GM23338 (cell line): ENCODE measurements around the gene ANP32A. TPM values are rescaled to one million over a fixed set of nuclear protein-coding genes. Genes with fewer than 3 reads are reported as not detected.

Experiments
- ATAC-seq: fragments of 200-7000 bp; cut with Tn5 transposase; 3 replicates; pipeline ENCODE4 v1.9.1; 2020
- DNase-seq: peaks from one replicate; pipeline ENCODE4 v3.0.0-alpha.2; 2015; ENCODE audit warnings: low spot score
- H2AFZ ChIP-seq: fragments of 200-600 bp; sonication (generic); 2 replicates; pipeline ENCODE4 v1.8.0; 2016; ENCODE audit warnings: antibody characterized with exemption, mild to moderate bottlenecking, moderate library complexity
- H3F3A ChIP-seq: fragments of 200-600 bp; sonication (generic); replicated peaks from 2 replicates; pipeline ENCODE4 v1.8.0; 2017; ENCODE audit warnings: antibody characterized with exemption, mixed run types, low read depth
- H3K27ac ChIP-seq: fragments of 200-600 bp; sonication (generic); 2 replicates; pipeline ENCODE4 v1.6.1; 2016; ENCODE audit warnings: low read depth
- H3K27me3 ChIP-seq: fragments of 200-600 bp; sonication (generic); 2 replicates; pipeline ENCODE4 v1.8.0; 2016; ENCODE audit warnings: mild to moderate bottlenecking, mixed run types, moderate library complexity; ENCODE audit not compliant: insufficient read depth
- H3K36me3 ChIP-seq: fragments of 200-600 bp; sonication (generic); 2 replicates; pipeline ENCODE4 v1.8.0; 2016; ENCODE audit warnings: mild to moderate bottlenecking; ENCODE audit not compliant: insufficient read depth
- H3K4me1 ChIP-seq: fragments of 200-600 bp; sonication (generic); 2 replicates; pipeline ENCODE4 v1.8.0; 2016; ENCODE audit warnings: mild to moderate bottlenecking, moderate library complexity; ENCODE audit not compliant: insufficient read depth
- H3K4me2 ChIP-seq: fragments of 200-600 bp; sonication (generic); 2 replicates; pipeline ENCODE4 v1.7.1; 2017; ENCODE audit warnings: mixed run types
- H3K4me3 ChIP-seq: fragments of 200-600 bp; sonication (generic); 2 replicates; pipeline ENCODE4 v1.6.1; 2016; ENCODE audit warnings: mixed run types
- H3K79me2 ChIP-seq: fragments of 200-600 bp; sonication (generic); replicated peaks from 2 replicates; pipeline ENCODE4 v1.8.0; 2017; ENCODE audit warnings: mild to moderate bottlenecking; ENCODE audit not compliant: insufficient read depth
- H3K9me2 ChIP-seq: fragments of 200-600 bp; sonication (generic); 2 replicates; pipeline ENCODE4 v1.8.0; 2017; ENCODE audit not compliant: insufficient read depth
- H4K20me1 ChIP-seq: fragments of 200-600 bp; sonication (generic); replicated peaks from 2 replicates; pipeline ENCODE4 v1.8.0; 2017; ENCODE audit warnings: mild to moderate bottlenecking; ENCODE audit not compliant: insufficient read depth
- H3K27ac Mint-ChIP-seq: 2 replicates; pipeline ENCODE4 v1.8.0; 2020; ENCODE audit warnings: inconsistent platforms, mild to moderate bottlenecking, moderate library complexity, mixed read lengths
- H3K27me3 Mint-ChIP-seq: 3 replicates; pipeline ENCODE4 v1.8.0; 2022; ENCODE audit warnings: low read depth, mild to moderate bottlenecking, moderate library complexity, mixed read lengths, inconsistent platforms; ENCODE audit not compliant: insufficient read depth, poor library complexity
- H3K36me3 Mint-ChIP-seq: 3 replicates; pipeline ENCODE4 v1.8.0; 2021; ENCODE audit warnings: low read depth, mild to moderate bottlenecking, inconsistent platforms, moderate library complexity, mixed read lengths
- H3K4me1 Mint-ChIP-seq: 3 replicates; pipeline ENCODE4 v1.8.0; 2020; ENCODE audit warnings: mild to moderate bottlenecking, inconsistent platforms, mixed read lengths
- H3K4me3 Mint-ChIP-seq: 3 replicates; pipeline ENCODE4 v1.8.0; 2021; ENCODE audit warnings: moderate library complexity, mild to moderate bottlenecking, inconsistent platforms, mixed read lengths
- H3K9me3 Mint-ChIP-seq: 3 replicates; pipeline ENCODE4 v1.8.0; 2020; ENCODE audit warnings: moderate library complexity, mild to moderate bottlenecking, inconsistent platforms, mixed read lengths
- CREB1 ChIP-seq: fragments of 250-450 bp; sonication (Bioruptor Pico); IDR thresholded peaks from 2 replicates; pipeline ENCODE4 v1.5.0; 2020; ENCODE audit warnings: low read depth, mild to moderate bottlenecking, moderate library complexity
- EZH2phosphoT487 ChIP-seq: fragments of 200-600 bp; sonication (generic); IDR thresholded peaks from one replicate; pipeline ENCODE4 v1.8.1; 2018; ENCODE audit warnings: antibody characterized with exemption; ENCODE audit not compliant: unreplicated experiment
- JUNB ChIP-seq: IDR thresholded peaks from one replicate; pipeline ENCODE4 v1.6.1; 2016; ENCODE audit warnings: antibody characterized with exemption; ENCODE audit not compliant: unreplicated experiment
- NANOG ChIP-seq: IDR thresholded peaks from 2 replicates; pipeline ENCODE4 v1.6.1; 2016; ENCODE audit warnings: antibody characterized with exemption, borderline replicate concordance
- POLR2AphosphoS5 ChIP-seq: IDR thresholded peaks from 2 replicates; pipeline ENCODE4 v1.6.1; 2016; ENCODE audit warnings: antibody characterized with exemption, low read depth
- STAT1 ChIP-seq: IDR thresholded peaks from one replicate; pipeline ENCODE4 v1.6.1; 2016; ENCODE audit warnings: antibody characterized with exemption; ENCODE audit not compliant: unreplicated experiment
- ZNF114 ChIP-seq: fragments of 250-450 bp; sonication (Bioruptor Pico); IDR thresholded peaks from 2 replicates; pipeline ENCODE4 v1.5.0; 2020; ENCODE audit warnings: mild to moderate bottlenecking, moderate library complexity
- ZNF331 ChIP-seq: fragments of 250-450 bp; sonication (Bioruptor Pico); IDR thresholded peaks from 2 replicates; pipeline ENCODE4 v1.5.0; 2020; ENCODE audit warnings: low read depth, mild to moderate bottlenecking, moderate library complexity
- polyA plus RNA-seq: library from polyadenylated mRNA; unstranded; fragments of >200 nt; fragmentation: Nextera tagmentation; extraction: Ambion mirVana; gene quantifications from 2 replicates; pipeline ENCODE4 v1.2.1, GENCODE V29; 2016
- total RNA-seq: library from RNA; depleted of rRNA; stranded (reverse); fragments of >200 nt; shearing (Covaris generic); gene quantifications from 2 replicates; pipeline ENCODE4 v1.2.3, GENCODE V29; 2014
- TF ChIP-seq, protein P1 (sequence below), 2 experiments: fragments of 200-600 bp in 1 of 2; sonication (generic) in 1 of 2; conservative IDR thresholded peaks; 2 replicates each; pipeline versions ENCODE4 v1.5.1 to v1.6.1; 2016 to 2017; ENCODE audit warnings: antibody characterized with exemption in 2 of 2, low read depth in 2 of 2, mild to moderate bottlenecking in 2 of 2, moderate library complexity in 1 of 2
- TF ChIP-seq, protein P2 (sequence below): IDR thresholded peaks from 2 replicates; pipeline ENCODE4 v1.6.1; 2016; ENCODE audit warnings: antibody characterized with exemption
- TF ChIP-seq, protein P3 (sequence below): IDR thresholded peaks from one replicate; pipeline ENCODE4 v1.6.1; 2018; ENCODE audit warnings: antibody characterized with exemption; ENCODE audit not compliant: unreplicated experiment
- TF ChIP-seq, protein P4 (sequence below): fragments of 250-450 bp; sonication (Bioruptor Pico); IDR thresholded peaks from 2 replicates; pipeline ENCODE4 v1.5.0; 2020; ENCODE audit warnings: mild to moderate bottlenecking, moderate library complexity

ANP32A gene
- total and polyA plus RNA-seq, 2 experiments from 2014 or later = 204 to 304 TPM

DNA sequence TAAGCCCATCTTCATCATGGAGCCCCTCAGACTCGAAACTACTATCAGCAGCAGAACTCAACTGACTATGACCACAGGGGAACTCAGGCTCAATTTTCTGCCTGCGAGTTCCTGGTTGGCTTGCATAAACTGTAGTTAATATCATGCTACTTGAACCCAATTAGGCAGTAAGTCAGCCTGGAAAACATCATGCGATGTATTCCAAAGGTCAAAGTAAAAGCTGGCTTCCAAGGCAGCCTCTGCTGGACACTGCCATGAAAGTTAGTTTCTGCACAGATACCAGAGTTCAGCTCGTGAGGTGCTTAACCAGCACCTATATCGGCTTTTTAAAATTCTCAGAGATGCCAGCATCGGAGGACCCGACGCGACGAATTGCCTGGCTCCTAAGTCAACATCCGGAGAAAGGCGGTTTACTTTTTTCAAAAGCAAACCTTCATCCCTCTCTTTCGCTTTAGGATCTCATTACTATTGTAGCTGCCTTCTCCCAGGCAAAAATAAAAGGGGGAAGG is 3.8 kb downstream of the ANP32A start:
- Mint-ChIP-seq H3K36me3 (peaks cover 31% of the 10 kb centered on the region), H3K4me3 (peak overlapping the region; percentile 95), H3K9me3 (no peaks in the 10 kb centered on the region; the same call in 2 of the 3 replicates), H3K27ac (peak overlapping the region; percentile 99), H3K4me1 (peaks cover 47% of the 10 kb centered on the region), H3K27me3 (peaks cover 30% of the 10 kb centered on the region)
- H3K79me2 ChIP-seq = peaks cover 94% of the 10 kb centered on the region
- peaks cover 4% of the 10 kb centered on the region; the same call in 1 of the 2 replicates for H3F3A ChIP-seq
- peak overlapping the region; percentile 100 for H3K4me2 ChIP-seq
- DNase-seq (no peak), ATAC-seq (no peak)
- TF ChIP-seq ZNF114 (CRISPR knock-in tag) = no peak
- TF ChIP-seq, protein P1, sequence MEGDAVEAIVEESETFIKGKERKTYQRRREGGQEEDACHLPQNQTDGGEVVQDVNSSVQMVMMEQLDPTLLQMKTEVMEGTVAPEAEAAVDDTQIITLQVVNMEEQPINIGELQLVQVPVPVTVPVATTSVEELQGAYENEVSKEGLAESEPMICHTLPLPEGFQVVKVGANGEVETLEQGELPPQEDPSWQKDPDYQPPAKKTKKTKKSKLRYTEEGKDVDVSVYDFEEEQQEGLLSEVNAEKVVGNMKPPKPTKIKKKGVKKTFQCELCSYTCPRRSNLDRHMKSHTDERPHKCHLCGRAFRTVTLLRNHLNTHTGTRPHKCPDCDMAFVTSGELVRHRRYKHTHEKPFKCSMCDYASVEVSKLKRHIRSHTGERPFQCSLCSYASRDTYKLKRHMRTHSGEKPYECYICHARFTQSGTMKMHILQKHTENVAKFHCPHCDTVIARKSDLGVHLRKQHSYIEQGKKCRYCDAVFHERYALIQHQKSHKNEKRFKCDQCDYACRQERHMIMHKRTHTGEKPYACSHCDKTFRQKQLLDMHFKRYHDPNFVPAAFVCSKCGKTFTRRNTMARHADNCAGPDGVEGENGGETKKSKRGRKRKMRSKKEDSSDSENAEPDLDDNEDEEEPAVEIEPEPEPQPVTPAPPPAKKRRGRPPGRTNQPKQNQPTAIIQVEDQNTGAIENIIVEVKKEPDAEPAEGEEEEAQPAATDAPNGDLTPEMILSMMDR (conservative IDR thresholded peaks at IDR 0.05; ENCODE audit: low read depth in 2 of 2) = no peak
- TF ChIP-seq, protein P2, sequence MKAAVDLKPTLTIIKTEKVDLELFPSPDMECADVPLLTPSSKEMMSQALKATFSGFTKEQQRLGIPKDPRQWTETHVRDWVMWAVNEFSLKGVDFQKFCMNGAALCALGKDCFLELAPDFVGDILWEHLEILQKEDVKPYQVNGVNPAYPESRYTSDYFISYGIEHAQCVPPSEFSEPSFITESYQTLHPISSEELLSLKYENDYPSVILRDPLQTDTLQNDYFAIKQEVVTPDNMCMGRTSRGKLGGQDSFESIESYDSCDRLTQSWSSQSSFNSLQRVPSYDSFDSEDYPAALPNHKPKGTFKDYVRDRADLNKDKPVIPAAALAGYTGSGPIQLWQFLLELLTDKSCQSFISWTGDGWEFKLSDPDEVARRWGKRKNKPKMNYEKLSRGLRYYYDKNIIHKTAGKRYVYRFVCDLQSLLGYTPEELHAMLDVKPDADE = no peak
- TF ChIP-seq CREB1 (CRISPR knock-in tag) = no peak
- TF ChIP-seq, protein P3, sequence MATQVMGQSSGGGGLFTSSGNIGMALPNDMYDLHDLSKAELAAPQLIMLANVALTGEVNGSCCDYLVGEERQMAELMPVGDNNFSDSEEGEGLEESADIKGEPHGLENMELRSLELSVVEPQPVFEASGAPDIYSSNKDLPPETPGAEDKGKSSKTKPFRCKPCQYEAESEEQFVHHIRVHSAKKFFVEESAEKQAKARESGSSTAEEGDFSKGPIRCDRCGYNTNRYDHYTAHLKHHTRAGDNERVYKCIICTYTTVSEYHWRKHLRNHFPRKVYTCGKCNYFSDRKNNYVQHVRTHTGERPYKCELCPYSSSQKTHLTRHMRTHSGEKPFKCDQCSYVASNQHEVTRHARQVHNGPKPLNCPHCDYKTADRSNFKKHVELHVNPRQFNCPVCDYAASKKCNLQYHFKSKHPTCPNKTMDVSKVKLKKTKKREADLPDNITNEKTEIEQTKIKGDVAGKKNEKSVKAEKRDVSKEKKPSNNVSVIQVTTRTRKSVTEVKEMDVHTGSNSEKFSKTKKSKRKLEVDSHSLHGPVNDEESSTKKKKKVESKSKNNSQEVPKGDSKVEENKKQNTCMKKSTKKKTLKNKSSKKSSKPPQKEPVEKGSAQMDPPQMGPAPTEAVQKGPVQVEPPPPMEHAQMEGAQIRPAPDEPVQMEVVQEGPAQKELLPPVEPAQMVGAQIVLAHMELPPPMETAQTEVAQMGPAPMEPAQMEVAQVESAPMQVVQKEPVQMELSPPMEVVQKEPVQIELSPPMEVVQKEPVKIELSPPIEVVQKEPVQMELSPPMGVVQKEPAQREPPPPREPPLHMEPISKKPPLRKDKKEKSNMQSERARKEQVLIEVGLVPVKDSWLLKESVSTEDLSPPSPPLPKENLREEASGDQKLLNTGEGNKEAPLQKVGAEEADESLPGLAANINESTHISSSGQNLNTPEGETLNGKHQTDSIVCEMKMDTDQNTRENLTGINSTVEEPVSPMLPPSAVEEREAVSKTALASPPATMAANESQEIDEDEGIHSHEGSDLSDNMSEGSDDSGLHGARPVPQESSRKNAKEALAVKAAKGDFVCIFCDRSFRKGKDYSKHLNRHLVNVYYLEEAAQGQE = no peak
- no peak for TF ChIP-seq EZH2phosphoT487
- TF ChIP-seq, protein P4, sequence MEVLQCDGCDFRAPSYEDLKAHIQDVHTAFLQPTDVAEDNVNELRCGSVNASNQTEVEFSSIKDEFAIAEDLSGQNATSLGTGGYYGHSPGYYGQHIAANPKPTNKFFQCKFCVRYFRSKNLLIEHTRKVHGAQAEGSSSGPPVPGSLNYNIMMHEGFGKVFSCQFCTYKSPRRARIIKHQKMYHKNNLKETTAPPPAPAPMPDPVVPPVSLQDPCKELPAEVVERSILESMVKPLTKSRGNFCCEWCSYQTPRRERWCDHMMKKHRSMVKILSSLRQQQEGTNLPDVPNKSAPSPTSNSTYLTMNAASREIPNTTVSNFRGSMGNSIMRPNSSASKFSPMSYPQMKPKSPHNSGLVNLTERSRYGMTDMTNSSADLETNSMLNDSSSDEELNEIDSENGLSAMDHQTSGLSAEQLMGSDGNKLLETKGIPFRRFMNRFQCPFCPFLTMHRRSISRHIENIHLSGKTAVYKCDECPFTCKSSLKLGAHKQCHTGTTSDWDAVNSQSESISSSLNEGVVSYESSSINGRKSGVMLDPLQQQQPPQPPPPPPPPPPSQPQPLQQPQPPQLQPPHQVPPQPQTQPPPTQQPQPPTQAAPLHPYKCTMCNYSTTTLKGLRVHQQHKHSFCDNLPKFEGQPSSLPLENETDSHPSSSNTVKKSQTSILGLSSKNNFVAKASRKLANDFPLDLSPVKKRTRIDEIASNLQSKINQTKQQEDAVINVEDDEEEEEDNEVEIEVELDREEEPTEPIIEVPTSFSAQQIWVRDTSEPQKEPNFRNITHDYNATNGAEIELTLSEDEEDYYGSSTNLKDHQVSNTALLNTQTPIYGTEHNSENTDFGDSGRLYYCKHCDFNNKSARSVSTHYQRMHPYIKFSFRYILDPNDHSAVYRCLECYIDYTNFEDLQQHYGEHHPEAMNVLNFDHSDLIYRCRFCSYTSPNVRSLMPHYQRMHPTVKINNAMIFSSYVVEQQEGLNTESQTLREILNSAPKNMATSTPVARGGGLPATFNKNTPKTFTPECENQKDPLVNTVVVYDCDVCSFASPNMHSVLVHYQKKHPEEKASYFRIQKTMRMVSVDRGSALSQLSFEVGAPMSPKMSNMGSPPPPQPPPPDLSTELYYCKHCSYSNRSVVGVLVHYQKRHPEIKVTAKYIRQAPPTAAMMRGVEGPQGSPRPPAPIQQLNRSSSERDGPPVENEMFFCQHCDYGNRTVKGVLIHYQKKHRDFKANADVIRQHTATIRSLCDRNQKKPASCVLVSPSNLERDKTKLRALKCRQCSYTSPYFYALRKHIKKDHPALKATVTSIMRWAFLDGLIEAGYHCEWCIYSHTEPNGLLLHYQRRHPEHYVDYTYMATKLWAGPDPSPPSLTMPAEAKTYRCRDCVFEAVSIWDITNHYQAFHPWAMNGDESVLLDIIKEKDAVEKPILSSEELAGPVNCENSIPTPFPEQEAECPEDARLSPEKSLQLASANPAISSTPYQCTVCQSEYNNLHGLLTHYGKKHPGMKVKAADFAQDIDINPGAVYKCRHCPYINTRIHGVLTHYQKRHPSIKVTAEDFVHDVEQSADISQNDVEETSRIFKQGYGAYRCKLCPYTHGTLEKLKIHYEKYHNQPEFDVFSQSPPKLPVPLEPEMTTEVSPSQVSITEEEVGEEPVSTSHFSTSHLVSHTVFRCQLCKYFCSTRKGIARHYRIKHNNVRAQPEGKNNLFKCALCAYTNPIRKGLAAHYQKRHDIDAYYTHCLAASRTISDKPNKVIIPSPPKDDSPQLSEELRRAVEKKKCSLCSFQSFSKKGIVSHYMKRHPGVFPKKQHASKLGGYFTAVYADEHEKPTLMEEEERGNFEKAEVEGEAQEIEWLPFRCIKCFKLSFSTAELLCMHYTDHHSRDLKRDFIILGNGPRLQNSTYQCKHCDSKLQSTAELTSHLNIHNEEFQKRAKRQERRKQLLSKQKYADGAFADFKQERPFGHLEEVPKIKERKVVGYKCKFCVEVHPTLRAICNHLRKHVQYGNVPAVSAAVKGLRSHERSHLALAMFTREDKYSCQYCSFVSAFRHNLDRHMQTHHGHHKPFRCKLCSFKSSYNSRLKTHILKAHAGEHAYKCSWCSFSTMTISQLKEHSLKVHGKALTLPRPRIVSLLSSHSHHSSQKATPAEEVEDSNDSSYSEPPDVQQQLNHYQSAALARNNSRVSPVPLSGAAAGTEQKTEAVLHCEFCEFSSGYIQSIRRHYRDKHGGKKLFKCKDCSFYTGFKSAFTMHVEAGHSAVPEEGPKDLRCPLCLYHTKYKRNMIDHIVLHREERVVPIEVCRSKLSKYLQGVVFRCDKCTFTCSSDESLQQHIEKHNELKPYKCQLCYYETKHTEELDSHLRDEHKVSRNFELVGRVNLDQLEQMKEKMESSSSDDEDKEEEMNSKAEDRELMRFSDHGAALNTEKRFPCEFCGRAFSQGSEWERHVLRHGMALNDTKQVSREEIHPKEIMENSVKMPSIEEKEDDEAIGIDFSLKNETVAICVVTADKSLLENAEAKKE = no peak
- no peak for TF ChIP-seq ZNF331 (CRISPR knock-in tag)
- no peak for TF ChIP-seq STAT1
- TF ChIP-seq JUNB = no peak
- no peak for TF ChIP-seq POLR2AphosphoS5
- TF ChIP-seq NANOG = no peak
- H3K27me3 ChIP-seq = peaks cover 14% of the 10 kb centered on the region
- peak overlapping the region; percentile 56; the same call in 1 of the 2 replicates for H2AFZ ChIP-seq
- peak overlapping the region; percentile 99 for H3K4me3 ChIP-seq
- peak overlapping the region; percentile 97; the same call in 1 of the 2 replicates for H3K27ac ChIP-seq
- peaks cover 49% of the 10 kb centered on the region for H3K4me1 ChIP-seq
- H3K36me3 ChIP-seq = no peaks in the 10 kb centered on the region
- peaks cover 56% of the 10 kb centered on the region for H4K20me1 ChIP-seq
- no peaks in the 10 kb centered on the region for H3K9me2 ChIP-seq
